Activated CD4-positive, alpha-beta T cell treated with anti-CD3 and anti-CD28 coated beads for 36 hours (primary cell): ENCODE results near the gene PBLD. TPM values are rescaled to one million over a fixed set of nuclear protein-coding genes. Genes with fewer than 3 reads are reported as not detected.

Source experiments
- ATAC-seq: fragments of 200-7000 bp; cut with Tn5 transposase; one replicate; pipeline ENCODE4 v1.10.0; 2021; ENCODE audit warnings: mild to moderate bottlenecking, moderate library complexity
- CTCF ChIA-PET: fragments of 350-600 bp; sonication (Branson Sonifier 250); formaldehyde crosslinking; loops from one replicate; lab custom pipeline; 2021; ENCODE audit warnings: antibody characterized with exemption; lab: Charles Lee
- POLR2A ChIA-PET: fragments of 350-600 bp; sonication (Branson Sonifier 250); formaldehyde crosslinking; loops from one replicate; lab custom pipeline; 2021; ENCODE audit warnings: antibody characterized with exemption, inconsistent platforms; lab: Charles Lee
- DNase-seq: peaks from one replicate; pipeline ENCODE4 v3.0.0-alpha.2; 2020
- H3K27ac Mint-ChIP-seq: one replicate; pipeline ENCODE4 v1.8.0; 2021; ENCODE audit warnings: mixed read lengths
- H3K27me3 Mint-ChIP-seq: one replicate; pipeline ENCODE4 v1.8.0; 2021; ENCODE audit warnings: mixed read lengths
- H3K36me3 Mint-ChIP-seq: one replicate; pipeline ENCODE4 v1.8.0; 2021; ENCODE audit warnings: low read depth, mixed read lengths
- H3K4me1 Mint-ChIP-seq: one replicate; pipeline ENCODE4 v1.8.0; 2021; ENCODE audit warnings: mixed read lengths
- H3K4me3 Mint-ChIP-seq: one replicate; pipeline ENCODE4 v1.8.0; 2021; ENCODE audit warnings: mild to moderate bottlenecking, moderate library complexity, mixed read lengths
- H3K9me3 Mint-ChIP-seq: one replicate; pipeline ENCODE4 v1.8.0; 2021; ENCODE audit warnings: low read depth, mixed read lengths
- intact Hi-C, 2 experiments: fragments of 100-400 bp; cut with DNase I in 1 of 2; cut with micrococcal nuclease in 1 of 2; formaldehyde crosslinking; loops; one replicate each; pipeline versions ENCODE4 v1.14.2 to v1.15.1; 2022 to 2024; cut with DNase I, micrococcal nuclease
- total RNA-seq, 2 experiments: library from RNA; stranded (reverse); gene quantifications; one replicate each; pipeline ENCODE4 v1.2.3, GENCODE V29; 2021

Gene PBLD
- total RNA-seq, 2 experiments from 2014 or later: 1.1 to 1.2 TPM

GRCh38 chr10:68346774-68347173 lies 14.0 kb upstream of the PBLD start:
- ChIA-PET CTCF (interaction anchor here (0.6 to 2.5 kb wide), 9 partner anchors 13 to 559 kb away, joined by 3 to 13 read pairs (median 8); partner anchors contain the start of genes DDX50 and PBLD), POLR2A (interaction anchor here (0.6 to 2.2 kb wide), 4 partner anchors 11 to 543 kb away, joined by 3 to 29 read pairs (median 4); partner anchors contain the start of genes HNRNPH3 and PBLD)
- H3K9me3 Mint-ChIP-seq: no peaks in the 10 kb centered on the region
- H3K27me3 Mint-ChIP-seq: no peaks in the 10 kb centered on the region
- peaks cover 35% of the 10 kb centered on the region for H3K36me3 Mint-ChIP-seq
- intact Hi-C loops: no loop called here
- DNase-seq: no peak
- ATAC-seq: no peak
- H3K4me3 Mint-ChIP-seq: no peak overlapping the region
- H3K27ac Mint-ChIP-seq: no peak overlapping the region
- peaks cover 13% of the 10 kb centered on the region for H3K4me1 Mint-ChIP-seq

GRCh38 chr10:68345621-68346020 lies 12.9 kb upstream of the PBLD start:
- ATAC-seq (no peak), DNase-seq (no peak)
- peak overlapping the region; percentile 62 for H3K27ac Mint-ChIP-seq
- H3K9me3 Mint-ChIP-seq: no peaks in the 10 kb centered on the region
- H3K36me3 Mint-ChIP-seq: peaks cover 45% of the 10 kb centered on the region
- H3K4me3 Mint-ChIP-seq: no peak overlapping the region
- ChIA-PET POLR2A (interaction anchor here (0.6 to 1.0 kb wide), 3 partner anchors 13 to 953 kb away, joined by 3 to 7 read pairs (median 4); partner anchors contain the start of gene PBLD), CTCF (interaction anchor here (1.9 kb wide), 1 partner anchor 12 kb away, joined by 10 read pairs; no protein-coding TSS in a partner anchor)
- H3K27me3 Mint-ChIP-seq: no peaks in the 10 kb centered on the region
- H3K4me1 Mint-ChIP-seq: peaks cover 14% of the 10 kb centered on the region
- intact Hi-C loops: no loop called here

DNA sequence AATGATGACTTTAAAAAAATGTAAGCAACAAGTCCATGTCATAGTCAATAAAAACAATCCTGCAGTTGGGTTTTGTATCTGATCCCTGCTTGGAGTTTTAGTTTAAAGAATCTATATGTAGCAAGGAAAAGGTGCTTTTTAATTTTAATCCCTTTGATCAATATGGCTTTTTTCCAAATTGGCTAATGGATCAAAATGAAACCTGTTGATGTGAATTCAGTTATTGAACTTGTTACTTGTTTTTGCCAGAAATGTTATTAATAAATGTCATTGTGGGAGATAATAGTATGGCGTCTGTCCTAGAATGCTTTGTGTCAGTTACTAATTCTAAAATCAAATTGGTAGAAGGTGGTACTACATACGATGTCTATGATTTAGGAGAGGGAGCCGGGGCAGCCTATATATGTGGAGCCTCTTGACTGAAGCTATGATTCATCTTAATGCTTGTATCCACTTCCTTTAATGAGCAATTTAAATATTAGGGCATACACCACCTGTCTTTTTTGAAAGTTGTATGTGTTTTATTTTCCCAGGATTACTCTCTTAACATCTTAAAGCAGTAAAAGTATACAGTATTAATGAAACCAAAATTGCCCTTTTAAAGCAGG lies 10.3 kb upstream of the PBLD start:
- CTCF ChIA-PET: no interaction called here
- no peaks in the 10 kb centered on the region for H3K27me3 Mint-ChIP-seq
- peaks cover 22% of the 10 kb centered on the region for H3K4me1 Mint-ChIP-seq
- peaks cover 63% of the 10 kb centered on the region for H3K36me3 Mint-ChIP-seq
- ATAC-seq: no peak
- intact Hi-C loops: no loop called here
- H3K9me3 Mint-ChIP-seq: no peaks in the 10 kb centered on the region
- POLR2A ChIA-PET: interaction anchor here (0.6 kb wide), 1 partner anchor 47 kb away, joined by 4 read pairs; no protein-coding TSS in a partner anchor
- DNase-seq: no peak
- peak overlapping the region; percentile 27 for H3K27ac Mint-ChIP-seq
- no peak overlapping the region for H3K4me3 Mint-ChIP-seq

- POLR2A ChIA-PET: no interaction called here
These were observed 7.8 kb upstream of the PBLD start for GRCh38 chr10:68340358-68341080.

DNA sequence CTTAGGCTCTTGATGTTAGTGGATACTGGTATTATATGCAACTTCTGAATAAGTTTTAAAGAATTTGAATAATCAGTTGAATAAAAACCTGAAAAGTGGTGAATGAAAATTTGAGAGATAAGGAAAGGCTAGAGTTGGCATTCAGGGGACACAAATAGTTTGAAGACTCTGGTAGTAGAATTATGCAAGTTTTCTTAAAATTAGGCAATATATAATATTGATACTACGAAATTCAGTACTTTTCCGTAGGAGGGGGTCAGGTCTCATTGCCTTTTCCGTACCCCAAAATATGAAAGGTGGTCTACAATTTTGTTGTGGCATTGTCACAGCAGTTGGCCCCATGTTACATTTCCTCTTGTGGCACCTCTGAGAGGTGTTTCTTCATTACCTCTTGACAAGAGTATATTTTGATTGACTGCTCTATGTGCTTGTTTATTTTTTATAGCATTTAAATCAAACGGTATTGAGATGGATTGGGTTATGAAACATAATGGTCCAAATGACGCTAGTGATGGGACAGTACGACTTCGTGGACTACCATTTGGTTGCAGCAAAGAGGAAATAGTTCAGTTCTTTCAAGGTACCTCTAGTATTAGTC lies 4.1 kb upstream of the PBLD start:
- CTCF ChIA-PET: interaction anchor here (1.6 kb wide), 1 partner anchor 11 kb away, joined by 8 read pairs; no protein-coding TSS in a partner anchor
- POLR2A ChIA-PET: no interaction called here
- ATAC-seq: no peak
- intact Hi-C loops: loop anchor here in 1 of 2 experiments (1.0 to 10.0 kb wide), 2 partner anchors 7 to 758 kb away; no protein-coding TSS in a partner anchor
- Mint-ChIP-seq H3K27me3 (no peaks in the 10 kb centered on the region), H3K36me3 (peaks cover 81% of the 10 kb centered on the region), H3K4me3 (peak overlapping the region; percentile 97), H3K9me3 (no peaks in the 10 kb centered on the region), H3K27ac (peak overlapping the region; percentile 82), H3K4me1 (peaks cover 41% of the 10 kb centered on the region)
- DNase-seq: no peak

More at GRCh38 chr10:68340358-68341080, 7.8 kb upstream of the PBLD start:
- peaks cover 38% of the 10 kb centered on the region for H3K4me1 Mint-ChIP-seq
- no peaks in the 10 kb centered on the region for H3K27me3 Mint-ChIP-seq
- no peaks in the 10 kb centered on the region for H3K9me3 Mint-ChIP-seq
- peaks cover 72% of the 10 kb centered on the region for H3K36me3 Mint-ChIP-seq
- CTCF ChIA-PET: interaction anchor here (1.1 to 1.2 kb wide), 2 partner anchors 7 to 14 kb away, joined by 3 to 4 read pairs; partner anchors contain the start of gene PBLD
- peak overlapping the region; percentile 24 for H3K27ac Mint-ChIP-seq
- no peak for ATAC-seq
- intact Hi-C loops: no loop called here
- no peak for DNase-seq
- no peak overlapping the region for H3K4me3 Mint-ChIP-seq

GRCh38 chr10:68334672-68335467 lies 2.1 kb upstream of the PBLD start:
- DNase-seq (no peak), ATAC-seq (no peak)
- ChIA-PET POLR2A (interaction anchor here (1.1 kb wide), 1 partner anchor 12 kb away, joined by 4 read pairs; no protein-coding TSS in a partner anchor), CTCF (interaction anchor here (0.6 to 2.5 kb wide), 6 partner anchors 11 to 565 kb away, joined by 3 to 13 read pairs (median 6); no protein-coding TSS in a partner anchor)
- Mint-ChIP-seq H3K36me3 (peaks cover 63% of the 10 kb centered on the region), H3K27ac (peak overlapping the region; percentile 100), H3K4me1 (peaks cover 48% of the 10 kb centered on the region), H3K27me3 (no peaks in the 10 kb centered on the region), H3K4me3 (peak overlapping the region; percentile 97), H3K9me3 (no peaks in the 10 kb centered on the region)
- intact Hi-C loops: loop anchor here (1.0 to 10.0 kb wide), 5 partner anchors 30 to 760 kb away; partner anchors contain the start of genes CCAR1 (in 1 of the 2), DDX50 (in 1 of the 2) and RUFY2 (in 1 of the 2)

GRCh38 chr10:68333440-68334431 lies 1.0 kb upstream of the PBLD start:
- POLR2A ChIA-PET: interaction anchor here (0.6 to 1.1 kb wide), 4 partner anchors 12 to 589 kb away, joined by 3 to 7 read pairs (median 3); no protein-coding TSS in a partner anchor
- H3K36me3 Mint-ChIP-seq: peaks cover 53% of the 10 kb centered on the region
- no peaks in the 10 kb centered on the region for H3K27me3 Mint-ChIP-seq
- peak overlapping the region; percentile 97 for H3K4me3 Mint-ChIP-seq
- H3K4me1 Mint-ChIP-seq: peaks cover 50% of the 10 kb centered on the region
- ATAC-seq (no peak), DNase-seq (no peak)
- CTCF ChIA-PET: interaction anchor here (0.6 to 2.5 kb wide), 7 partner anchors 8 to 566 kb away, joined by 3 to 13 read pairs (median 6); no protein-coding TSS in a partner anchor
- intact Hi-C loops: loop anchor here (1.0 to 10.0 kb wide), 7 partner anchors 32 to 761 kb away; partner anchors contain the start of genes CCAR1 (in 1 of the 2), DDX21 (in 1 of the 2), DDX50 (in 1 of the 2) and HERC4 (in 1 of the 2)
- H3K27ac Mint-ChIP-seq: peak overlapping the region; percentile 100
- no peaks in the 10 kb centered on the region for H3K9me3 Mint-ChIP-seq

DNA sequence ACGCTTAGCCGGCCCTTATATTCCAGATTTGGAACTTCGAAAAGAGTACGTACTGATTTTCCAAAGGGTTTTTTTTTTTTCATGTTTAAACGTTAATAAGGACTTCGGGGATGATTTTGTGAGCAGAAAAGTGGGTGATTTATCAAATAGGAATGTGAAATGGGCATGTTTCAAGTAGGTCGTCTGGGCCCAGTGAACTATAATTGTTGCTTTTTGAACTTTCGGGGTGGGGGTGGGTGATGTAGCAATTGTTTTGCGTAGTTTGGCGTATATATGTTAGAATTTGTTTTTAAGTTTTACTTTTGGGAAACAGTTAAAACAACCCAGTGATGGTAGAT lies 299 bp upstream of the PBLD start:
- CTCF ChIA-PET: interaction anchor here (0.7 to 2.5 kb wide), 8 partner anchors 8 to 208 kb away, joined by 3 to 13 read pairs (median 5); partner anchors contain the start of gene ATOH7
- intact Hi-C loops: loop anchor here (2.0 to 10.0 kb wide), 6 partner anchors 74 to 762 kb away; partner anchors contain the start of genes CCAR1 (in 1 of the 2), DDX21 (in 1 of the 2), DDX50 (in 1 of the 2) and HERC4 (in 1 of the 2)
- Mint-ChIP-seq H3K4me1 (peaks cover 52% of the 10 kb centered on the region), H3K27ac (peak overlapping the region; percentile 100), H3K9me3 (no peaks in the 10 kb centered on the region), H3K36me3 (peaks cover 49% of the 10 kb centered on the region), H3K4me3 (peak overlapping the region; percentile 97), H3K27me3 (no peaks in the 10 kb centered on the region)
- DNase-seq: no peak
- no peak for ATAC-seq
- POLR2A ChIA-PET: interaction anchor here (0.5 to 2.4 kb wide), 4 partner anchors 12 to 590 kb away, joined by 3 to 29 read pairs (median 5); no protein-coding TSS in a partner anchor
